Neuronal stem cell (in vitro differentiated cells): Measurements from ENCODE around the gene POLR1G.

Source experiments
- DNase-seq: peaks from one replicate; pipeline ENCODE4 v3.0.0-alpha.2; 2013; ENCODE audit warnings: low spot score
- H2AFZ ChIP-seq: one replicate; pipeline ENCODE4 v1.6.1; 2013; ENCODE audit warnings: mild to moderate bottlenecking, low read length, inconsistent platforms
- H2AK5ac ChIP-seq: 2 replicates; pipeline ENCODE4 v1.6.1; 2013; ENCODE audit warnings: low read depth, mild to moderate bottlenecking, inconsistent platforms, low read length, moderate library complexity, mixed read lengths
- H2BK120ac ChIP-seq: 2 replicates; pipeline ENCODE4 v1.6.1; 2013; ENCODE audit warnings: low read depth, mild to moderate bottlenecking, inconsistent platforms, low read length, moderate library complexity, mixed read lengths
- H2BK12ac ChIP-seq: one replicate; pipeline ENCODE4 v1.6.1; 2013; ENCODE audit warnings: low read length, inconsistent platforms
- H2BK15ac ChIP-seq: 2 replicates; pipeline ENCODE4 v1.6.1; 2013; ENCODE audit warnings: mild to moderate bottlenecking, low read length, inconsistent platforms, mixed read lengths
- H2BK5ac ChIP-seq: one replicate; pipeline ENCODE4 v1.6.1; 2013; ENCODE audit warnings: inconsistent platforms, mild to moderate bottlenecking, low read length, moderate library complexity
- H3K14ac ChIP-seq: one replicate; pipeline ENCODE4 v1.6.1; 2013; ENCODE audit warnings: low read length, inconsistent platforms
- H3K18ac ChIP-seq: 2 replicates; pipeline ENCODE4 v1.6.1; 2013; ENCODE audit warnings: low read length, inconsistent platforms
- H3K23ac ChIP-seq: 2 replicates; pipeline ENCODE4 v1.6.1; 2013; ENCODE audit warnings: low read depth, mild to moderate bottlenecking, mixed read lengths, low read length, inconsistent platforms; ENCODE audit not compliant: poor library complexity
- H3K27ac ChIP-seq: replicated peaks from 3 replicates; pipeline ENCODE4 v1.5.1; 2013; ENCODE audit warnings: low read length, inconsistent platforms
- H3K27me3 ChIP-seq, 3 experiments: 2 replicates each; pipeline ENCODE4 v1.6.1; 2013; ENCODE audit warnings: low read length in 3 of 3, mild to moderate bottlenecking in 2 of 3, inconsistent platforms in 1 of 3, low read depth in 1 of 3, mixed read lengths in 1 of 3, moderate library complexity in 1 of 3; ENCODE audit not compliant: control insufficient read depth in 3 of 3, insufficient read depth in 3 of 3
- H3K36me3 ChIP-seq, 2 donors: replicated peaks in 1 of 2; 2 replicates each; pipeline ENCODE4 v1.6.1; 2013; ENCODE audit warnings: low read length in 2 of 2; ENCODE audit not compliant: control insufficient read depth in 2 of 2, insufficient read depth in 2 of 2
- H3K4ac ChIP-seq: 2 replicates; pipeline ENCODE4 v1.6.1; 2013; ENCODE audit warnings: inconsistent platforms, mild to moderate bottlenecking, low read length, moderate library complexity
- H3K4me1 ChIP-seq, 2 donors: 1 replicate in 1 of 2; 2 replicates in 1 of 2; pipeline ENCODE4 v1.6.1; 2013; ENCODE audit warnings: low read length in 2 of 2, low read depth in 1 of 2; ENCODE audit not compliant: control insufficient read depth in 2 of 2, insufficient read depth in 1 of 2
- H3K4me2 ChIP-seq: one replicate; pipeline ENCODE4 v1.6.1; 2013; ENCODE audit warnings: mild to moderate bottlenecking, low read length, inconsistent platforms; ENCODE audit not compliant: insufficient read depth, poor library complexity, severe bottlenecking
- H3K4me3 ChIP-seq, 2 donors: 2 replicates each; pipeline ENCODE4 v1.5.1; 2013; ENCODE audit warnings: low read length in 2 of 2, mild to moderate bottlenecking in 2 of 2, inconsistent platforms in 1 of 2, moderate library complexity in 1 of 2
- H3K79me1 ChIP-seq: one replicate; pipeline ENCODE4 v1.6.1; 2013; ENCODE audit warnings: low read depth, mild to moderate bottlenecking, inconsistent platforms, low read length, moderate library complexity
- H3K9ac ChIP-seq: one replicate; pipeline ENCODE4 v1.6.1; 2013; ENCODE audit warnings: mild to moderate bottlenecking, low read depth, low read length, inconsistent platforms; ENCODE audit not compliant: poor library complexity
- H3K9me3 ChIP-seq, 2 donors: replicated peaks in 1 of 2; 2 replicates each; pipeline versions ENCODE3 to v1.6.1; 2013; ENCODE audit warnings: low read length in 2 of 2, mild to moderate bottlenecking in 2 of 2, inconsistent platforms in 1 of 2, low read depth in 1 of 2, mixed read lengths in 1 of 2, moderate library complexity in 1 of 2; ENCODE audit not compliant: control insufficient read depth in 2 of 2, insufficient read depth in 1 of 2
- H4K8ac ChIP-seq: one replicate; pipeline ENCODE4 v1.6.1; 2013; ENCODE audit warnings: low read depth, mild to moderate bottlenecking, inconsistent platforms, low read length, moderate library complexity
- H4K91ac ChIP-seq: one replicate; pipeline ENCODE4 v1.6.1; 2013; ENCODE audit warnings: low read length, low read depth, mild to moderate bottlenecking, inconsistent platforms; ENCODE audit not compliant: poor library complexity
- WGBS, 2 donors: extraction: QIAGEN DNeasy Blood & Tissue Kit; methylation state at CpG; one replicate each; pipeline ENCODE4 v1.1.7; 2013; ENCODE audit warnings: missing lambda C conversion rate in 2 of 2, mixed read lengths in 1 of 2; ENCODE audit not compliant: insufficient read length in 2 of 2, insufficient replicate concordance in 1 of 2; ENCODE audit errors: extremely low coverage in 2 of 2; 5-methylcytosine and 5-hydroxymethylcytosine counted together

Gene POLR1G

DNA sequence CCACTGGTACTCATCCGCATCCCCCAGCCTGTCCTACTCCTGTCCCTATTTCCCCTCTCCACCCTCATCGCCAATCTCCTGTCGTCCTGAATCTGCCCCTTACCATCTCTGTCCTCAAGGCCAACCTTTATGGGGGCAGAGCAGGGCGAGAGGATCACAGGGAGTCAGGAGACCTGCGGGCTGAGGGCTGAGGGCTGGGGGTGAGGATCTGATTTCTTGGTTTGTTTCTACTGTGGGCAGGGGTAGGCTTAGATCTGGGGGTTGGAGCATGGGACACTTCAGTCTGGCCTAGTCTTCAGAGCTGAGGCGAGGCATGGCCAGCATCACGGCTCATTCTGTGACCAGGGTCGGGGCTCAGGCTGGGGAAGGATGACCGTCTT is 33.8 kb downstream of the POLR1G start:
- Histone ChIP-seq H3K27ac (no peak overlapping the region), H3K4ac (no peak overlapping the region)
- no CpG with 5 or more reads among the region's 9 CpGs for WGBS, 2 donors

DNA sequence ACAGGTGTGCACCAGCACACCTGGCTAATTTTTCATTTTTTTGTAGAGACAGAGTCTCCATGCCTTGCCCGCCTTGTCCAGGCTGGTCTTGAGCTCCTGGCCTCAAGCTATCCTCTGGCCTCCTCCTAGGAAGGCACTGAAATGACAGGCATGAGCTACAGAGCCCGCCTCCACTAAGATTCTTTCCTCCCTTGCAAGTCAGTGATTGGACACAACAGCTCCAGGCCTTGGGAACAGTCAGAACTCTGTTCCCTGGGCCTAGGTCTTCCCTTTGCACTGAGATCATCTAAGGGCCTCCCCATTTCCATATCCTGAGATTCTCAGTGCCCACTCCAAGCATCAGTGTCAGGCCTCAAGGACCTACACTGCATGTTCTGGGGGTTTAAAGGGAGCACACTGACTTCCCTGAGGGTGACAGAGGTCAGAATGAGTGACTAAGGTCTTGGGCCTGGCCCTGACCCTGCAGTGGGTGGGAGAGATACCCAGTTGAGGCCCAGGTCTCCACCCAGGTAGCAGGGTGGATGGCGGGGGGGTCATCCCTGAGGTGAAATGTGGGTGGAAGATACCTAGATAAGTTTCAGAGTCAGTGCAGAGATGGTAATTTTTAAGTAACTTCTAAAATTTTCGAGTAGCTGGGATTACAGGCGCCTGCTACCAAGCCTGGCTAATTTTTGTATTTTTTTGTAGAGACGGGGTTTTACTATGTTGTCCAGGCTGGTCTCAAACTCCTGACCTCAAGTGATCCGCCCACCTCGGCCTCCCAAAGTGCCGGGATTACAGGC is 34.6 kb downstream of the POLR1G start:
- H2AK5ac ChIP-seq = no peak overlapping the region
- no peak overlapping the region for H2BK120ac ChIP-seq
- no peak overlapping the region for H3K14ac ChIP-seq
- no peaks in the 10 kb centered on the region for H3K27me3 ChIP-seq
- no peak overlapping the region for H3K27ac ChIP-seq
- H3K23ac ChIP-seq = no peak overlapping the region
- H3K18ac ChIP-seq = peak overlapping the region; percentile 78
- no peak overlapping the region for H3K4me2 ChIP-seq
- no peak overlapping the region for H4K8ac ChIP-seq
- no peaks in the 10 kb centered on the region for H3K9me3 ChIP-seq
- peaks cover 14 to 24% of the 10 kb centered on the region in 2 donors for H3K4me1 ChIP-seq
- H4K91ac ChIP-seq = no peak overlapping the region
- no peak overlapping the region for H3K4ac ChIP-seq
- no peak for DNase-seq
- peak overlapping the region; percentile 11 for H2BK12ac ChIP-seq
- H3K36me3 ChIP-seq = no peaks in the 10 kb centered on the region
- WGBS, 2 donors = no CpG with 5 or more reads among the region's 9 CpGs
- H3K79me1 ChIP-seq = no peaks in the 10 kb centered on the region
- H3K9ac ChIP-seq = no peak overlapping the region
- H2BK5ac ChIP-seq = no peak overlapping the region
- no peak overlapping the region for H2BK15ac ChIP-seq
- no peak overlapping the region for H3K4me3 ChIP-seq
- peak overlapping the region; percentile 18 for H2AFZ ChIP-seq

More for the DNA sequence above, 33.8 kb downstream of the POLR1G start:
- Histone ChIP-seq H3K79me1 (no peaks in the 10 kb centered on the region), H3K27me3 (no peaks in the 10 kb centered on the region), H2BK12ac (no peak overlapping the region), H2AK5ac (no peak overlapping the region), H3K18ac (peak overlapping the region; percentile 98), H3K36me3 (no peaks in the 10 kb centered on the region), H3K14ac (peak overlapping the region; percentile 92), H3K4me2 (peak overlapping the region; percentile 60), H3K23ac (peak overlapping the region; percentile 61), H4K91ac (no peak overlapping the region), H3K4me1 (peaks cover 14 to 24% of the 10 kb centered on the region in 2 donors), H2BK5ac (peak overlapping the region; percentile 59), H4K8ac (peak overlapping the region; percentile 98), H3K9me3 (no peaks in the 10 kb centered on the region), H3K4me3 (peak overlapping the region; percentile 55 to 89), H2BK120ac (no peak overlapping the region), H2BK15ac (peak overlapping the region; percentile 35), H2AFZ (peak overlapping the region; percentile 96), H3K9ac (peak overlapping the region; percentile 79)
- no peak for DNase-seq

DNA sequence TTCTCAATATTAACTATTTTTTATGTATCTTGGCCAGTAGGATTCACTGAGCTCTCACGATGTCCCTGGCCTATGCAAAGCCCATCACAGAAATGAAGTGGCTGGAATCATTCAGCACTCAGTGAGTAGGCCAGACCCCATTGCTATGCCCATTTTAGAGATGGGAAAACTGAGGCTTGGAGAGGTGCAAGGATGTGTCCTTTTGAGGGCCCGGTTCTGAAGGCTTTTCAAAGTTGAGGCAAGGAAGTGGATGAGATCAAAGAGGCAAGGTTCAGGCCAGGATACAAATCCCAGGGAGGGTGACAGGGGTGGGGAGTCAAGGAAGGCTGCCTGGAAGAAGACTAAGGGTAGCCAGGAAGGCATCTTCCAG is 35.9 kb downstream of the POLR1G start:
- Histone ChIP-seq H3K18ac (no peak overlapping the region), H3K27ac (no peak overlapping the region), H3K4ac (no peak overlapping the region), H3K9ac (no peak overlapping the region), H3K79me1 (no peaks in the 10 kb centered on the region), H3K4me2 (no peak overlapping the region), H3K4me1 (peaks cover 14 to 24% of the 10 kb centered on the region in 2 donors), H4K8ac (no peak overlapping the region), H3K27me3 (no peaks in the 10 kb centered on the region), H3K4me3 (no peak overlapping the region), H2AK5ac (no peak overlapping the region), H2BK120ac (no peak overlapping the region), H2BK15ac (no peak overlapping the region), H3K14ac (no peak overlapping the region), H2BK12ac (no peak overlapping the region), H3K23ac (no peak overlapping the region), H2BK5ac (no peak overlapping the region), H3K9me3 (no peaks in the 10 kb centered on the region), H4K91ac (no peak overlapping the region), H3K36me3 (no peaks in the 10 kb centered on the region), H2AFZ (no peak overlapping the region)
- WGBS, 2 donors = no CpG with 5 or more reads among the region's 2 CpGs
- DNase-seq = no peak

DNA sequence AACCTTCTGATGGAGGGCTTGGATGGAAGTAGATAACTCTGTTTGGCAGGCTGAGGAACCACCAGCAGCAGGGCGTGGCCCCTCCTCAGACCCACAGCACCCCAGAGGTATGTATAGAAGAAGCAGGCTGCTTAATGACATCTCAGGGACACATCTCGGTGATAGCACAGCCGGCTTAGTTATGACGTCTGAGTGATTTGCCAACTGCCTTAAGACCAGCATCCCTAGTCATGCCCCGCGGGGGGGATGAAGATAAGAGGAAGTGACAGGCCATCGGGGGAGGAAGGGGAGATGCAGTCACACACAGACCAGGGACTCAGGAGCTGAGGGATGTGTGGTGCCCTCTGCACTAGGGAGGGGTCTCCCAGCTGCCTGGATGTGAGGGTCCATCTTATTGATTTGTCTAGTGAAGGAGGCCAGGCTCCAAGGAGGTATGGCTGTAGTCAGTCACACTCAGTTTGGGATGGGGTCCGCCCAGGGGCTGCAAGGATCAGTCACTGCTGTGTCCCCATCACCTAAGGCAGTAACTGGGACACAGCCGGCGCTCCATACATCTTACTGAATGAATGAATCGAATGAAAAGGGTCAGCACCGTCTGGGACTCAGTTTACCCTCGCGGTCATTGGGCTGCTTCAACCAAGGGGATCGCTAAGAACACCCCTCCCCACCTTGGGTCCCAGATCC is 36.5 kb downstream of the POLR1G start:
- no peak overlapping the region for H3K14ac ChIP-seq
- peak overlapping the region; percentile 27 for H3K18ac ChIP-seq
- no peak overlapping the region for H4K91ac ChIP-seq
- peak overlapping the region; percentile 71 for H3K9ac ChIP-seq
- no peak overlapping the region for H2BK15ac ChIP-seq
- H3K27me3 ChIP-seq = no peaks in the 10 kb centered on the region
- peaks cover 14 to 24% of the 10 kb centered on the region in 2 donors for H3K4me1 ChIP-seq
- peak overlapping the region; percentile 65 to 72 for H3K4me3 ChIP-seq
- H2AFZ ChIP-seq = peak overlapping the region; percentile 84
- WGBS, 2 donors = no CpG with 5 or more reads among the region's 15 CpGs
- no peaks in the 10 kb centered on the region for H3K79me1 ChIP-seq
- peak overlapping the region; percentile 11 for H3K27ac ChIP-seq
- DNase-seq = no peak
- no peak overlapping the region for H3K4ac ChIP-seq
- H2BK12ac ChIP-seq = no peak overlapping the region
- H3K9me3 ChIP-seq = no peaks in the 10 kb centered on the region
- peak overlapping the region; percentile 79 for H2BK5ac ChIP-seq
- no peak overlapping the region for H4K8ac ChIP-seq
- H3K4me2 ChIP-seq = peak overlapping the region; percentile 92
- H2BK120ac ChIP-seq = no peak overlapping the region
- H3K36me3 ChIP-seq = no peaks in the 10 kb centered on the region
- peak overlapping the region; percentile 4 for H2AK5ac ChIP-seq
- H3K23ac ChIP-seq = no peak overlapping the region
